Iris pigment epithelial cell (primary cell): ENCODE results near the gene FOSB.
"Not testable (repeated sequence)": the region's sequence is repeated elsewhere in the genome, so short reads cannot be mapped to it uniquely, and the experiment has no call there.

Source experiments
- DNase-seq: peaks from one replicate; pipeline ENCODE4 v3.0.0-alpha.2; 2011; ENCODE audit warnings: low read depth

Gene FOSB

GRCh38 chr19:45506989-45507871 lies 39.4 kb downstream of the FOSB start, which contains the start of gene VASP:
Gene VASP (plus strand): TSS chr19:45507479. CDS start chr19:45507772, 293 bp downstream.
- peak; percentile 92 for DNase-seq

GRCh38 chr19:45507872-45508416 lies 40.1 kb downstream of the FOSB start:
- no peak for DNase-seq

- DNase-seq: no peak
These were observed 40.6 kb downstream of the FOSB start for GRCh38 chr19:45508417-45508860.

GRCh38 chr19:45508861-45509691 lies 41.3 kb downstream of the FOSB start:
- peak; percentile 77 for DNase-seq

- DNase-seq: no peak
These were observed 41.9 kb downstream of the FOSB start for GRCh38 chr19:45509692-45510015.

GRCh38 chr19:45510352-45510751 lies 42.6 kb downstream of the FOSB start:
- DNase-seq: not testable (repeated sequence)

GRCh38 chr19:45511074-45511473 lies 43.3 kb downstream of the FOSB start:
- DNase-seq: no peak

GRCh38 chr19:45512881-45513483 lies 45.2 kb downstream of the FOSB start:
- no peak for DNase-seq

GRCh38 chr19:45514376-45515051 lies 46.7 kb downstream of the FOSB start:
- DNase-seq: no peak

GRCh38 chr19:45515081-45515624 lies 47.4 kb downstream of the FOSB start:
- DNase-seq: no peak

- no peak for DNase-seq
These were observed 48.1 kb downstream of the FOSB start for GRCh38 chr19:45515807-45516401.

- no peak for DNase-seq
These were observed 49.4 kb downstream of the FOSB start for GRCh38 chr19:45517238-45517637.

GRCh38 chr19:45517641-45518468 lies 50.1 kb downstream of the FOSB start:
- no peak for DNase-seq

GRCh38 chr19:45518469-45518826 lies 50.7 kb downstream of the FOSB start:
- peak; percentile 20 for DNase-seq

- DNase-seq: no peak
These were observed 54.5 kb downstream of the FOSB start for GRCh38 chr19:45522010-45522941.

- peak; percentile 73 for DNase-seq
These were observed 56.0 kb downstream of the FOSB start for GRCh38 chr19:45523642-45524256.

- DNase-seq: no peak
These were observed 56.9 kb downstream of the FOSB start for GRCh38 chr19:45524575-45525129.
